Large intestine (tissue), 3 donors: Measurements from ENCODE around the gene PANK3. TPM values are rescaled to one million over a fixed set of nuclear protein-coding genes. Genes with fewer than 3 reads are reported as not detected.
"Not testable (repeated sequence)": the region's sequence is repeated elsewhere in the genome, so short reads cannot be mapped to it uniquely, and the experiment has no call there.

ENCODE experiments used
- DNase-seq, 2 donors: peaks; one replicate each; pipeline versions ENCODE4 v3.0.0 to v3.0.0-alpha.2; 2013
- H3K27ac ChIP-seq: one replicate; pipeline ENCODE4 v1.5.1; 2013; ENCODE audit warnings: low read length
- H3K27me3 ChIP-seq: 2 replicates; pipeline ENCODE4 v1.6.1; 2013; ENCODE audit warnings: low read length; ENCODE audit not compliant: control insufficient read depth, insufficient read depth
- H3K36me3 ChIP-seq: 2 replicates; pipeline ENCODE4 v1.6.1; 2013; ENCODE audit warnings: low read length; ENCODE audit not compliant: control insufficient read depth, insufficient read depth
- H3K4me1 ChIP-seq: one replicate; pipeline ENCODE4 v1.6.1; 2013; ENCODE audit warnings: low read length; ENCODE audit not compliant: control insufficient read depth, insufficient read depth
- H3K4me3 ChIP-seq: one replicate; pipeline ENCODE4 v1.5.1; 2013; ENCODE audit warnings: low read length
- H3K9me3 ChIP-seq: one replicate; pipeline ENCODE4 v1.6.1; 2013; ENCODE audit warnings: mild to moderate bottlenecking, low read depth, low read length, moderate library complexity; ENCODE audit not compliant: control insufficient read depth
- WGBS: methylation state at CpG from one replicate; pipeline ENCODE4 v1.1.5; 2013; ENCODE audit warnings: low lambda C conversion rate; ENCODE audit not compliant: insufficient coverage; 5-methylcytosine and 5-hydroxymethylcytosine counted together
- polyA plus RNA-seq: library from polyadenylated mRNA; unstranded; fragments of 120-200 nt; gene quantifications from one replicate; pipeline ENCODE4 v1.2.1, GENCODE V29; 2013

Gene PANK3
- polyA plus RNA-seq, 1 donor: 56.9 TPM

DNA sequence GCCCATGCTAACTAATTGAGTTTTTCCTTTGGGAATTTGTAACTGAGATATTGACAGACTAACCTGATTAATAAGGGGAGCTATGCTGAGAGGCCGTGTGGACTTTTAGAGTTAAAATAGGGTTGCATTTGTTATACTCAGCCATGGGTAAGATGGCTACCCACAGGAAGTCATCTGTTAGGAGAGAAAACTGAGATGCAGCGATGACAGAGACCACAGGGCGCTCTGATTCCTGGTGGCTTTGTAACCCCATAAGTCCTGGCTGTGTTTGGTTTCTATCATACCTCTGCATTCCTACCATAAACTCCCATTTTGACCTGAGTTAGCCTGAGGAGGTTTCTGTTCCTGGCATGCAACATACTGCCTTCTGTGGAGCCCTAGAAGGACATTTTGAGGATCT is 19.5 kb upstream of the PANK3 start:
- Histone ChIP-seq H3K27me3 (no peaks in the 10 kb centered on the region), H3K9me3 (no peaks in the 10 kb centered on the region), H3K27ac (no peak overlapping the region), H3K36me3 (no peaks in the 10 kb centered on the region), H3K4me3 (no peak overlapping the region), H3K4me1 (peaks cover 9% of the 10 kb centered on the region)
- no CpG with 5 or more reads among the region's 3 CpGs for WGBS
- no peak for DNase-seq

DNA sequence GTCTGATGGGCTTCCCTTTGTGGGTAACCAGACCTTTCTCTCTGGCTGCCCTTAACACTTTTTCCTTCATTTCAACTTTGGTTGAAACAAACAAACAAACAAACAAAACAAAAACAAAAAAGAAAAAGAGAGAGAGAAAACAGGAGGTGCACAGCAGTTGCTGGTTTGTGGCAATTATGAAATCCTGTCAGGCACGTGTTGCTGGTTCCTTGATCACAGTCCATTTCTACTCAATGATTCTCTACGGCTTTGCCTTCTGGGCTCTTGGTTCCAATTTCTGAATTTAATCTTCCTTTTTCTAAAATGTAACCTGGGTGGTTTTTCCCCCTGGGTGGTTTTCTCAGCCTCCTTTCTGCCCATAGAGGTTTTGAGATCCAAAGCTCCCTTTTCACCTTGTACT is 17.8 kb upstream of the PANK3 start:
- H3K9me3 ChIP-seq: no peaks in the 10 kb centered on the region
- H3K4me1 ChIP-seq: peaks cover 14% of the 10 kb centered on the region
- H3K27me3 ChIP-seq: no peaks in the 10 kb centered on the region
- H3K36me3 ChIP-seq: no peaks in the 10 kb centered on the region
- no peak overlapping the region for H3K4me3 ChIP-seq
- no CpG with 5 or more reads among the region's 2 CpGs for WGBS
- H3K27ac ChIP-seq: no peak overlapping the region
- peak in 1 of 2 donors; percentile 22 for DNase-seq

DNA sequence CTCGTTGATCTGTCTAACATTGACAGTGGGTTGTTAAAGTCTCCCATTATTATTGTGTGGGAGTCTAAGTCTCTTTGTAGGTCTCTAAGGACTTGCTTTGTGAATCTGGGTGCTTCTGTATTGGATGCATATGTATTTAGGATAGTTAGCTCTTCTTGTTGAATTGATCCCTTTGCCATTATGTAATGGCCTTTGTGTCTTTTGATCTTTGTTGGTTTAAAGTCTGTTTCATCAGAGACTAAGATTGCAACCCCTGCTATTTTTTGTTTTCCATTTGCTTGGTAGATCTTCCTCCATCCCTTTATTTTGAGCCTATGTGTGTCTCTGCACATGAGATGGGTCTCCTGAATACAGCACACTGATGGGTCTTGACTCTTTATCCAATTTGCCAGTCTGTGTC is 17.0 kb upstream of the PANK3 start:
- not testable (repeated sequence) for H3K36me3 ChIP-seq, DNase-seq, H3K9me3 ChIP-seq, H3K4me3 ChIP-seq, H3K27me3 ChIP-seq, H3K27ac ChIP-seq
- H3K4me1 ChIP-seq: peaks cover 21% of the 10 kb centered on the region
- no CpG with 5 or more reads among the region's 1 CpG for WGBS

DNA sequence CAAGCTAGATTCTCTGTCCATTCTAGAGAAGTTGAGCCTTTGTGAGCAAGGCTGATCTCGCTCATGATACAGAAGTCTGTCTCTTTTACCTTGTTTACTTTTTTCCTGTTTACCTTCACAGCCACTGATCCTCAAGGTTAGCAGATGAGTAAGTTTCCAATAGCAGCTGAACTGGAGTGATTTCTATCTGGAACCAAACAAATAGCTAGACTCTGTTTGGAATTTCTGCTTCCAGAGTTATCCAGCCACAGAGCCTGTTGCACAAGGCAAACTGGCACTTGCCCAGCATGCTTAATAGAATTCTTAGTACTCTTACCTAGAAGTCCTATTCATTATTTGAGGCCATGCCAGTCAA is 12.8 kb upstream of the PANK3 start:
- H3K36me3 ChIP-seq: no peaks in the 10 kb centered on the region
- no peak overlapping the region for H3K4me3 ChIP-seq
- WGBS: no CpG with 5 or more reads among the region's 1 CpG
- peak in 1 of 2 donors; percentile 32 for DNase-seq
- no peaks in the 10 kb centered on the region for H3K9me3 ChIP-seq
- H3K27me3 ChIP-seq: no peaks in the 10 kb centered on the region
- peaks cover 22% of the 10 kb centered on the region for H3K4me1 ChIP-seq
- H3K27ac ChIP-seq: peak overlapping the region; percentile 34

DNA sequence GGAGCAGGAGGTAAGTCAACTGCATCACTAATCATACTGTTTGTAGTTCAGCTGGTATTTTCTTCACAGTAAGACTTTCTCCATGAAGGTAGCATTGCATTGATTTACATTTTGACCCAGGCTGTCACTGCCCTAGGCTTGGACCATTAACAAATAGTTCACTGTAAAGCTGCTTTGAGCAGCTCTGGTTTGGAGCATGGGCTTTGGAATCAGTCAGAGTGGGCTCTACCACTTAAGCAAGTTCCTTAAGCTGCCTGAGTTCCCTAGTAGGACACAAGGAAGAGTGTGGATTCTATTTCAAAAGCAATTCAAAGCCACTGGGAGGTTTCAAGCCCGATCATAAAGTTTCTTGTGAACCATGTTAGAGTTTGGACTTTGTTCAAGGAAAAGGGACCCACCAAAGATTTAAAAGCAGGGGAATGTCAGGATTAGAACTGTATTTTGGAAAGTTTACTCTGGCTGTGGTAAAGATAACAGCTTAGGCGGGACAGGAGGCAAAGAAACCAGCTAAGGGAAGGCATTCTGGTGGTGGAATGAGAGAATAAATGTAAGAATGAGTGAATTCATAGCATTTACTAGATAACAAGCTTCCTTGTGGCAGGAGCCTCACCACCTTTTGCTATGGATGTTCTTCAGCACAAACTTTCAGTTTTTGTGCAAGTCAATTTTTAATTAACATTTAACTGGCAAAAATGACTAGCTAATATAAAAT is 12.3 kb upstream of the PANK3 start:
- peak overlapping the region; percentile 34 for H3K27ac ChIP-seq
- 6% methylated on average over 2 of the region's 2 CpGs for WGBS
- H3K27me3 ChIP-seq: no peaks in the 10 kb centered on the region
- H3K9me3 ChIP-seq: no peaks in the 10 kb centered on the region
- DNase-seq: peak; percentile 39 to 77
- no peaks in the 10 kb centered on the region for H3K36me3 ChIP-seq
- H3K4me3 ChIP-seq: no peak overlapping the region
- peaks cover 22% of the 10 kb centered on the region for H3K4me1 ChIP-seq

DNA sequence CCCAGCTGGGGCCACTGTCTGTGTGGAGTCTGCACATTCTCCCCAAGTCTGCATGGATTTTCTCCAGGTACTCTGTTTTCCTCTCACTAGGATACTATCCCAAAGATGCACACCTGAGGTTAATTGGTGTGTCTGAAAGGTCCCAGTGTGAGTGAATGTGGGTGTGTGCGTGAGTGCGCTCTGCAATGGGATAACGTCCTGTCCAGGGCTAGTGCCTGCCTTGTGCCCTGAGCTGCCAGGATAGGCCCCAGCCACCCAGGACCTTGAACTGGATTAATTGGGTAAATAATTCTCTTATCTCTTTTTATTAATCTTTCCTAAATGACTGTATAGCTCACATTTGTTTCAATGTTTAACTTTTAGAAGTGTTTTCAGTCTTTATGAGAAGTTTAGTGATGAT is 11.5 kb upstream of the PANK3 start:
- H3K27me3 ChIP-seq: no peaks in the 10 kb centered on the region
- H3K27ac ChIP-seq: no peak overlapping the region
- no peak overlapping the region for H3K4me3 ChIP-seq
- peaks cover 22% of the 10 kb centered on the region for H3K4me1 ChIP-seq
- no CpG with 5 or more reads among the region's 3 CpGs for WGBS
- peak in 1 of 2 donors; percentile 35 for DNase-seq
- H3K9me3 ChIP-seq: no peaks in the 10 kb centered on the region
- no peaks in the 10 kb centered on the region for H3K36me3 ChIP-seq

DNA sequence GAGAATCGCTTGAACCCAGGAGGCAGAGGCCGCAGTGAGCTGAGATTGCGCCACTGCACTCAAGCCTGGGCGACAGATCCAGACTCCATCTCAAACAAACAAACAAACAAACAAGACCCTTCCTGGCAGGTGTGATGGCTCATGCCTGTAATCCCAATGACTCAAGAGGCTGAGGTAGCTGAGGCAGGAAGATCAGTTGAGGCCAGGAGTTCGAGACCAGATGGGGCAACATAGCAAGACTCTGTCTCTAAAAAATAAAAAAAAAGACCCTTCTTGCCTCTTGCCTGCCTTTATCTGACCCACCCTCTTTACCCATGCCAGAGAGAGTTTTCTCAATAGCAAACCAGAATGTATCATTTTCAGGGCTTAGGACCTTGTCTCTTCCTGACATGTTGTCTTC is 8.8 kb upstream of the PANK3 start:
- no peaks in the 10 kb centered on the region for H3K9me3 ChIP-seq
- no peaks in the 10 kb centered on the region for H3K36me3 ChIP-seq
- no peak overlapping the region for H3K27ac ChIP-seq
- no peak for DNase-seq
- WGBS: no CpG with 5 or more reads among the region's 5 CpGs
- H3K4me3 ChIP-seq: no peak overlapping the region
- H3K27me3 ChIP-seq: no peaks in the 10 kb centered on the region
- peaks cover 22% of the 10 kb centered on the region for H3K4me1 ChIP-seq

DNA sequence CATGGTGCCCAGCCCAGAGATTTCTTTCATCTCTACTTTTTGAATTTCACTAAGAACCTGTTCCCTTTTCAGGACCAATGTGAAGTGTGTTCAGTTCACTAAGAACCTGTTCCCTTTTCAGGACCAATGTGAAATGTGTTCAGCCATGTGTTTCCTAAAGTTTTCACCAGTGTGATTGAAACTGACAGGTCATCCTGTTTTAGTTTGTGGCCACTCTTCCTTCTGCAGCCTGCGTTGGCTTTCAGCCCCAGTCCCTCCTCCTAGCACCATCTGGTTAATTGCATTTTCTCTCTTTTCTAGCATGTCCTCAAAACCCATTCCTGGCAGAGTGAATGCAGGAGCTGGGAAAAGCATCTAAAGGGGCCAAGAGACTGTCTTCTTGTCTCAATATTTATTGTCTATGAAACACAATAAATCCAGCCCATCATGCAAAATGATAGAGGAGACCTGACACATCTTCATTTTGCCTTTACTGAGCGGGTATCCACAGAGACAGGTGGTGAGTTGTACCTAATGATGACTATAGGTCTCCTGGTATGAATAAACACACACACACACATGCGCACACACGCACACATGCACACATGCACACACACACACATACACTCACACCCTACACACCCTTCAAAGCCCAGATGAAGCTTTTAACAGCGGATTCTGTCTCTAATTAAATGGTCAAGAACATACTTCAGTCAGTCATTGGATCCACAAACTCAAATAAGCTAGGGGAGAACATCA is 6.1 kb upstream of the PANK3 start:
- H3K4me1 ChIP-seq: peaks cover 7% of the 10 kb centered on the region
- H3K4me3 ChIP-seq: no peak overlapping the region
- no peaks in the 10 kb centered on the region for H3K36me3 ChIP-seq
- 80% methylated on average over 1 of the region's 5 CpGs for WGBS
- H3K9me3 ChIP-seq: no peaks in the 10 kb centered on the region
- DNase-seq: no peak
- H3K27me3 ChIP-seq: no peaks in the 10 kb centered on the region
- H3K27ac ChIP-seq: no peak overlapping the region

DNA sequence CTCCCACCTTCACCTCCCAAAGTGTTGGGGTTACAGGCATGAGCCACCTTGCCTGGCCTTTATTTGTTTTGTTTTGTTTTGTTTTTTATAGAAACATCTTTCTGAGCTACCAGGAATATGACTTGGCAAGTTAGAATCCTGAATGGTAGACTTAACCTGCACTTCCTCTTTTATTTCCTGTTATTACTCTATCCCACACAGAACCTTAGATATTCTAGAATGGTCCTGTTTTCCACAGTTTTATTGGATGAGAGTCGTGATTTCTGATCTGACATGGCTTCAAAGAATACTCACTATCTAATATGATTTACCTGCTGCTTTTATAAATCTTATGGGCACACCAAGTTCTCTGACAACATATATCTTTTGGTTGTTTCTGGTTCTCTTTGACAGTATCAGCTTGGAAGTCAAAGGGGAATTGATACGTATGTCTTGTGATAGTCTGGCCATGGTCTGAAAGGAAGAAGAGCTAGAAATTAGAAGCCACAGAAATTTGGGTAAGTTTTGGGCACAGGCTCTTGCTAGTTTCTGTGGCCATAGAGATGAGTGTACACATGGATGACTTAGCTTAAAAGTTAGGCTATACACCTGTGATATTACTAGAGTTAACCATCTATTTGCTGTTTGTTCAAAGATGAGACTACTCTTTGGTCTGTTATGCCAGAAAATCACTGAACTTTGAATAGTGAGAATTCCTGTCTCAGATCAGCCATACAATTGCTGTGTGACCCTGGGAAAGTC is 4.7 kb upstream of the PANK3 start:
- WGBS: 100% methylated on average over 1 of the region's 2 CpGs
- Histone ChIP-seq H3K4me1 (peaks cover 6% of the 10 kb centered on the region), H3K27me3 (no peaks in the 10 kb centered on the region)

DNA sequence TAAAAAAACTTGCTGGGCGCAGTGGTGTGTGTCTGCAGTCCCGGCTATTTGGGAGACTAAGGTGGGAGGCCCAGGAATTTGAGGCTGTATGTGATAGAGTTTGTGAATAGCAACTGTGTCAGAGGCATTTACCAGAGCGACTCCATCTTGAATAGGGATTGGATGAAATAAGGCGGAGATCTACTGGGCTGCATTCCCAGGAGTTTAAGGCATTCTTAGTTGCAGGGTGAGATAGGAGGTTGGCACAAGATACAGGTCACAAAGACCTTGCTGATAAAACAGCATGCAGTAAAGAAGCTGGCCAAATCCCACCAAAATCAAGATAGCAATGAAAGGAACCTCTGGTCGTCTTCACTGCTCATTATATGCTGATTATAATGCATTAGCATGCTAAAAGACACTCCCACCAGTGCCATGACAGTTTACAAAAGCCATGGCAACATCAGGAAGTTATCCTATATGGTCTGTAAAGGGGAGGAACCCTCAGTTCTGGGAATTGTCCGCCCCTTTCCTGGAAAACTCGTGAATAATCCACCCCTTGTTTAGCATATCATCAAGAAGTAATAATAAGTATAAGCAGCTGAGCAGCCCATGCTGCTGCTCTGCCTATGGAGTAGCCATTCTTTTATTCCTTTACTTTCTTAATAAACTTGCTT is 1.8 kb upstream of the PANK3 start:
- H3K9me3 ChIP-seq, H3K4me3 ChIP-seq, H3K27ac ChIP-seq, DNase-seq, H3K36me3 ChIP-seq, H3K27me3 ChIP-seq: not testable (repeated sequence)
- no CpG with 5 or more reads among the region's 7 CpGs for WGBS
- peaks cover 12% of the 10 kb centered on the region for H3K4me1 ChIP-seq

More for the DNA sequence above, 4.7 kb upstream of the PANK3 start:
- DNase-seq: no peak
- no peaks in the 10 kb centered on the region for H3K36me3 ChIP-seq
- H3K27ac ChIP-seq: no peak overlapping the region
- no peak overlapping the region for H3K4me3 ChIP-seq
- no peaks in the 10 kb centered on the region for H3K9me3 ChIP-seq
